ENCODE results near the gene PHKB. TPM values are rescaled to one million over a fixed set of nuclear protein-coding genes. Genes with fewer than 3 reads are reported as not detected.

The PHKB gene
- total and polyA plus RNA-seq, 3 donors from 2014 or later, result 66.7 to 168 (median 136) TPM

- WGBS, 2 donors, result 94 to 95% methylated on average over 3 of the region's 3 CpGs
- DNase-seq, result no peak
- Histone ChIP-seq H3K4me3 (no peak overlapping the region), H3K27me3 (no peaks in the 10 kb centered on the region), H3K9me3 (no peaks in the 10 kb centered on the region), H3K4me1 (no peaks in the 10 kb centered on the region), H3K36me3 (ENCODE audit: low read depth, missing control alignments) (no peaks in the 10 kb centered on the region), H3K27ac (no peak overlapping the region)
- TF ChIP-seq CTCF (IDR thresholded peaks at IDR 0.05), result no peak
- no peak for TF ChIP-seq POLR2A (IDR thresholded peaks at IDR 0.05)
- intact Hi-C loops (cut with DNase I; ENCODE audit: low total_unique reads), result no loop called here
These were observed 271.0 kb downstream of the PHKB start for GRCh38 chr16:47732122-47732521.

DNA sequence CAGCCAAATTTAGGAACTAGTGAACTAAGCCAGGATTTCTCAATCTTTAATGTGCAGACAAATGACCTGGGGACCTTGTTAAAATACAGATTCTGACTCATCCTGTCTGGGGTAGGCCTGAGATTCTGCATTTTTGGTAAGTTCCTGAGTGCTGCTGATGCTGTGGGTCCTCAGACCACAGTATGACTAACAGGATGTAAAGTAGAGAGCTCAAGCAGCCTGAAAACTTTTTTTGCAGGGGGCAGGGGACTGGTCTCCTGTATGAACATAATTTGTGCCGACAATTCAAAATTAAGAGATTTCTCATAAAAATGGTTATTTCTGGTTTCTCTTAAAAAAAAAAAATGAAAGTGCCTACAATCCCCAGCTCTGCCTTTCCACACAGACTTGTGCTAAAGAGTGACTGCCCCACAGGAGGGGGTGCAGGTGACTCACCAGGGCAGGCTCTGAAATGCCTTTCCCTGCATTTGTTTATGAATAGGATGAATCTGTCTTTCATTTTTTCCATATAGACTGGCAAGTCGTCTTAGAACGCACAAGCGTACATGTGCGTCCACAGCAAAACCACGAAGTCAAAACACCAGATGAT, 271.5 kb downstream of the PHKB start:
- H3K4me1 ChIP-seq, result no peaks in the 10 kb centered on the region
- intact Hi-C loops (cut with DNase I; ENCODE audit: low total_unique reads), result no loop called here
- no peaks in the 10 kb centered on the region for H3K9me3 ChIP-seq
- no peak for DNase-seq
- WGBS, 2 donors, result 82% methylated on average over 6 of the region's 6 CpGs
- H3K27ac ChIP-seq, result no peak overlapping the region
- H3K36me3 ChIP-seq (ENCODE audit: low read depth, missing control alignments), result no peaks in the 10 kb centered on the region
- H3K4me3 ChIP-seq, result no peak overlapping the region
- H3K27me3 ChIP-seq, result no peaks in the 10 kb centered on the region
- TF ChIP-seq CTCF (IDR thresholded peaks at IDR 0.05), result no peak
- TF ChIP-seq POLR2A (IDR thresholded peaks at IDR 0.05), result no peak

- TF ChIP-seq POLR2A (IDR thresholded peaks at IDR 0.05) (no peak), CTCF (IDR thresholded peaks at IDR 0.05) (no peak)
- intact Hi-C loops (cut with DNase I; ENCODE audit: low total_unique reads), result no loop called here
- DNase-seq, result no peak
- H3K9me3 ChIP-seq, result no peaks in the 10 kb centered on the region
- 77 to 84% methylated on average over 6 of the region's 6 CpGs for WGBS, 2 donors
- H3K36me3 ChIP-seq (ENCODE audit: low read depth, missing control alignments), result no peaks in the 10 kb centered on the region
- no peak overlapping the region for H3K4me3 ChIP-seq
- H3K27ac ChIP-seq, result no peak overlapping the region
- no peaks in the 10 kb centered on the region for H3K27me3 ChIP-seq
- H3K4me1 ChIP-seq, result no peaks in the 10 kb centered on the region
These were observed 273.1 kb downstream of the PHKB start for GRCh38 chr16:47734081-47734857.

DNA sequence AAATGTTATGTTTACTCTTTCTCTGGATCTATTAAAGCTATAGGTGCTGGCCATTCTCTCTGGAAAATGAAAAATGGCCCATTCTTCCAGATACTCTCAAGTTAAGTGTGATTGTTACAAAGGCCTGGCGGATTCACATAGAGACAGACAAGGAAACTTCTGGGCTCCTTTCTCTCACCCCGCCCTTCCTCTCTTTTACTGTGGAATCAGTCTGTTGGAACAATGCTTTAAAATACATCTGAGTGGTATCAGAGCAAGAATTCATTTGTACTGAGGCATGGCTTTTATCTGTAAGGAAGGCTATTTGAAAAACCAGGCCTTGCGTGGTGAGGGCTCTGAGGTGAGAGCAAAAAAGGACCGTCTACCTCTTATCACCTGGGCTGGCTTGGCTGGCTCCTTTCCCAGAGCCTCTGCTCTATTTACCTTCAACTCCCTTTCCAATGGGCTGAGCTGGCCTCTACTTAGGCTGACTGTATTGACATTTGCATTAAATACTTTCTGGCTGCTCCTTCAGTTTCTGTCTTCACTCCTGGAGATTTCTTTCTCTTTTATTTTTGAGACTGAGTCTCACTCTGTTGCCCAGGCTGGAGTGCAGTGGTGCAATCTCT, 274.0 kb downstream of the PHKB start:
- Histone ChIP-seq H3K4me1 (no peaks in the 10 kb centered on the region), H3K36me3 (ENCODE audit: low read depth, missing control alignments) (no peaks in the 10 kb centered on the region), H3K27ac (no peak overlapping the region), H3K4me3 (no peak overlapping the region), H3K9me3 (no peaks in the 10 kb centered on the region), H3K27me3 (no peaks in the 10 kb centered on the region)
- WGBS, 2 donors, result 69 to 72% methylated on average over 4 of the region's 4 CpGs
- DNase-seq, result no peak
- intact Hi-C loops (cut with DNase I; ENCODE audit: low total_unique reads), result no loop called here
- TF ChIP-seq CTCF (IDR thresholded peaks at IDR 0.05), result no peak
- no peak for TF ChIP-seq POLR2A (IDR thresholded peaks at IDR 0.05)
